C4-2B (cell line): Measurements from ENCODE around the gene GORASP2.

Experiments used
- ZFX ChIP-seq: fragments of 450-650 bp; IDR thresholded peaks from 2 replicates; pipeline ENCODE4 v1.6.1; 2017
- TF ChIP-seq, protein P1 (sequence below): fragments of 450-650 bp; conservative IDR thresholded peaks from 2 replicates; pipeline ENCODE4 v1.5.1; 2017; ENCODE audit warnings: mild to moderate bottlenecking

DNA sequence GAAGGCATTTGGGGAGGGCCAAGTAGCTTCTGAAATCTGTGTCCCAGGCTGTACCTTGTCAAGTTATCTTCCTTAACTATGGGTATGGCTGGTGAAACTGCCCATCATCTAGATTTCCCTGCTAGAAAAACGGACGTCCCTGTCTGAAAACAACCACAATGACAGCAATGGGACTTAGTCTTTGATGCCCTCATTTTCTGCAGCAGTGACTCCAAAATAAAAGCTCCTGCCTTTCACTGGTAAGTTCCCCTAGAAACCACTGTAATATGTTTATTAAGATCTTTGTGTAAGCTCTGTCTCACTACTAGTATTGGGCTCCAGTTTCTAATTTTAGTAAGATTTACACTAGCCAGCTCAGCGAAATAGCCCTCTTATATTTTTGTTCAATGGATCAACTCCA, 47.2 kb upstream of the GORASP2 start:
- TF ChIP-seq, protein P1, sequence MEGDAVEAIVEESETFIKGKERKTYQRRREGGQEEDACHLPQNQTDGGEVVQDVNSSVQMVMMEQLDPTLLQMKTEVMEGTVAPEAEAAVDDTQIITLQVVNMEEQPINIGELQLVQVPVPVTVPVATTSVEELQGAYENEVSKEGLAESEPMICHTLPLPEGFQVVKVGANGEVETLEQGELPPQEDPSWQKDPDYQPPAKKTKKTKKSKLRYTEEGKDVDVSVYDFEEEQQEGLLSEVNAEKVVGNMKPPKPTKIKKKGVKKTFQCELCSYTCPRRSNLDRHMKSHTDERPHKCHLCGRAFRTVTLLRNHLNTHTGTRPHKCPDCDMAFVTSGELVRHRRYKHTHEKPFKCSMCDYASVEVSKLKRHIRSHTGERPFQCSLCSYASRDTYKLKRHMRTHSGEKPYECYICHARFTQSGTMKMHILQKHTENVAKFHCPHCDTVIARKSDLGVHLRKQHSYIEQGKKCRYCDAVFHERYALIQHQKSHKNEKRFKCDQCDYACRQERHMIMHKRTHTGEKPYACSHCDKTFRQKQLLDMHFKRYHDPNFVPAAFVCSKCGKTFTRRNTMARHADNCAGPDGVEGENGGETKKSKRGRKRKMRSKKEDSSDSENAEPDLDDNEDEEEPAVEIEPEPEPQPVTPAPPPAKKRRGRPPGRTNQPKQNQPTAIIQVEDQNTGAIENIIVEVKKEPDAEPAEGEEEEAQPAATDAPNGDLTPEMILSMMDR: no peak
- TF ChIP-seq ZFX: no peak
